ENCODE results near the gene CDADC1.

- TF ChIP-seq, protein P1, sequence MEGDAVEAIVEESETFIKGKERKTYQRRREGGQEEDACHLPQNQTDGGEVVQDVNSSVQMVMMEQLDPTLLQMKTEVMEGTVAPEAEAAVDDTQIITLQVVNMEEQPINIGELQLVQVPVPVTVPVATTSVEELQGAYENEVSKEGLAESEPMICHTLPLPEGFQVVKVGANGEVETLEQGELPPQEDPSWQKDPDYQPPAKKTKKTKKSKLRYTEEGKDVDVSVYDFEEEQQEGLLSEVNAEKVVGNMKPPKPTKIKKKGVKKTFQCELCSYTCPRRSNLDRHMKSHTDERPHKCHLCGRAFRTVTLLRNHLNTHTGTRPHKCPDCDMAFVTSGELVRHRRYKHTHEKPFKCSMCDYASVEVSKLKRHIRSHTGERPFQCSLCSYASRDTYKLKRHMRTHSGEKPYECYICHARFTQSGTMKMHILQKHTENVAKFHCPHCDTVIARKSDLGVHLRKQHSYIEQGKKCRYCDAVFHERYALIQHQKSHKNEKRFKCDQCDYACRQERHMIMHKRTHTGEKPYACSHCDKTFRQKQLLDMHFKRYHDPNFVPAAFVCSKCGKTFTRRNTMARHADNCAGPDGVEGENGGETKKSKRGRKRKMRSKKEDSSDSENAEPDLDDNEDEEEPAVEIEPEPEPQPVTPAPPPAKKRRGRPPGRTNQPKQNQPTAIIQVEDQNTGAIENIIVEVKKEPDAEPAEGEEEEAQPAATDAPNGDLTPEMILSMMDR (IDR thresholded peaks at IDR 0.05): no peak
- no peak for TF ChIP-seq POLR2A (IDR thresholded peaks at IDR 0.05)
Observed at GRCh38 chr13:49208619-49209018, 39.1 kb upstream of the CDADC1 start.
